Neural crest cell (in vitro differentiated cells): ENCODE data around the gene BAMBI. TPM values are rescaled to one million over a fixed set of nuclear protein-coding genes. Genes with fewer than 3 reads are reported as not detected.
A peak's percentile ranks its signal among the peaks of the same experiment; 100 is the strongest.

Experiments
- DNase-seq: peaks from one replicate; pipeline ENCODE4 v3.0.0; 2021; ENCODE audit warnings: low read depth, mixed read lengths, low spot score
- H3K27ac Mint-ChIP-seq: one replicate; pipeline ENCODE4 v1.8.0; 2021; ENCODE audit warnings: mild to moderate bottlenecking, mixed read lengths; ENCODE audit not compliant: unreplicated experiment
- H3K27me3 Mint-ChIP-seq: 2 replicates; pipeline ENCODE4 v1.8.0; 2021; ENCODE audit warnings: low read depth, mild to moderate bottlenecking, mixed read lengths
- H3K36me3 Mint-ChIP-seq: 2 replicates; pipeline ENCODE4 v1.8.0; 2021; ENCODE audit warnings: low read depth, mild to moderate bottlenecking, mixed read lengths
- H3K4me1 Mint-ChIP-seq: 2 replicates; pipeline ENCODE4 v1.8.0; 2021; ENCODE audit warnings: mixed read lengths
- H3K4me3 Mint-ChIP-seq: one replicate; pipeline ENCODE4 v1.8.0; 2021; ENCODE audit warnings: mild to moderate bottlenecking, mixed read lengths
- H3K9me3 Mint-ChIP-seq: 2 replicates; pipeline ENCODE4 v1.8.0; 2021; ENCODE audit warnings: mixed read lengths
- total RNA-seq: library from RNA; stranded (reverse); gene quantifications from 2 replicates; pipeline ENCODE4 v1.2.1, GENCODE V29; 2021
- TF ChIP-seq, protein P1 (sequence below): fragments of 200-600 bp; sonication (generic); conservative IDR thresholded peaks from 2 replicates; pipeline ENCODE4 v1.5.0; 2021; ENCODE audit warnings: antibody characterized with exemption, mild to moderate bottlenecking

The BAMBI gene
- total RNA-seq, 1 donor from 2014 or later: 5.5 TPM

DNA sequence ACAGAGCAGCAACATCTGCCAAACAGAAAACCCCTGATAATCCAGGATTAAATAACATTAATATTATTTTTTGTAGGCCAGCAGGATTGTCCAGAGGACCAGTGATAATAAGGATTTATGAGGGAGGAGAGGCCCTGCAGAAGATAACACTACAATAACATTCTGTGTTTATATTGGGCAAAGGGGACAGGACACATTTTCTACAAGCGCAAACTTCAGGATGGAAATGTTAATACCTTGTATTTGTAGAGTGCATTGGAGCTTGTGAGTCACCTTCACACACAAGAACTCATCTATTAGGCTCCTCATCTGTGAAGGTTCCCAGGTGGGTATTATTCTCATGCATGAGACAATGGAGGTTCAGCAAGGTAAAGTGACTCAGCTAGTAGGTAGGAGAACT is 51.0 kb downstream of the BAMBI start:
- TF ChIP-seq, protein P1, sequence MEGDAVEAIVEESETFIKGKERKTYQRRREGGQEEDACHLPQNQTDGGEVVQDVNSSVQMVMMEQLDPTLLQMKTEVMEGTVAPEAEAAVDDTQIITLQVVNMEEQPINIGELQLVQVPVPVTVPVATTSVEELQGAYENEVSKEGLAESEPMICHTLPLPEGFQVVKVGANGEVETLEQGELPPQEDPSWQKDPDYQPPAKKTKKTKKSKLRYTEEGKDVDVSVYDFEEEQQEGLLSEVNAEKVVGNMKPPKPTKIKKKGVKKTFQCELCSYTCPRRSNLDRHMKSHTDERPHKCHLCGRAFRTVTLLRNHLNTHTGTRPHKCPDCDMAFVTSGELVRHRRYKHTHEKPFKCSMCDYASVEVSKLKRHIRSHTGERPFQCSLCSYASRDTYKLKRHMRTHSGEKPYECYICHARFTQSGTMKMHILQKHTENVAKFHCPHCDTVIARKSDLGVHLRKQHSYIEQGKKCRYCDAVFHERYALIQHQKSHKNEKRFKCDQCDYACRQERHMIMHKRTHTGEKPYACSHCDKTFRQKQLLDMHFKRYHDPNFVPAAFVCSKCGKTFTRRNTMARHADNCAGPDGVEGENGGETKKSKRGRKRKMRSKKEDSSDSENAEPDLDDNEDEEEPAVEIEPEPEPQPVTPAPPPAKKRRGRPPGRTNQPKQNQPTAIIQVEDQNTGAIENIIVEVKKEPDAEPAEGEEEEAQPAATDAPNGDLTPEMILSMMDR: no peak
- Mint-ChIP-seq H3K27ac (no peak overlapping the region), H3K27me3 (peaks cover 11% of the 10 kb centered on the region), H3K9me3 (peaks cover 6% of the 10 kb centered on the region), H3K4me1 (peaks cover 11% of the 10 kb centered on the region), H3K36me3 (peaks cover 6% of the 10 kb centered on the region), H3K4me3 (no peak overlapping the region)
- no peak for DNase-seq

DNA sequence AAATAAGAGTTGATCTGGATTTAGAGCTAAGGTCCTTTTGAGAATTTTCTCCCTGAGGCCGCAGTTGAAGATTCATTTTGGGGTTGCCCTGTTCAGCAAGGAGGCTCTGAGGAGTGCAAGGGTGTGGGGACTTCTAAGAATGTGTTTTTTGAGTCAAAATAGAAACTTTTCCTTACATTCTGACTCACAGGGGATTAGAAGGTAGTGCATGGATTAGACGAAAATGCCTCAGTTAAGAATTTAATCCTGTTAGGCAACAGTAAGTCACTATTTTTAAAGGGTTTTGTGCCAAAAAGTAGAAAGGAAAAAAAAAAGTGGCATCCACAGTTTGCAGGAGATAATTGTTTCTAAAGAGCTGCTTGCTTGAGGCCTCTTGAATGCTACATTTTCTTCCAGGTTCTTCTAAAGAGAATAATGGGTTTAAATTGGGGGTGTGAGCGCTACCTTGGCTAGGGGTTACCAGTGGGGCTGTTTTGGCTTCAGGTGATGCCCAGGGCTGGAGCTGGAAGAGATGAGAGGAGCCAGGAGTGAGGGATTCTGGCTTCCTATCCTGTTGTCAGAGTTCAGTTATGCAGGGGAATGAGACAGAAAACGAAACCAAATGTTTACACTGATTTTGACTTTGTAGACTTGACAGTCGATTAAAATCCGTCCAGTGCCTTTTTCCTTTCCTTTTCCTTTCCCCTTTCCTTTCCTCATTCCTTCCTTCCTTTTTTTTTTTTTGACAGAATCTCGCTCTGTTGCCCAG is 52.9 kb downstream of the BAMBI start:
- TF ChIP-seq, protein P1: no peak
- no peak overlapping the region for H3K27ac Mint-ChIP-seq

DNA sequence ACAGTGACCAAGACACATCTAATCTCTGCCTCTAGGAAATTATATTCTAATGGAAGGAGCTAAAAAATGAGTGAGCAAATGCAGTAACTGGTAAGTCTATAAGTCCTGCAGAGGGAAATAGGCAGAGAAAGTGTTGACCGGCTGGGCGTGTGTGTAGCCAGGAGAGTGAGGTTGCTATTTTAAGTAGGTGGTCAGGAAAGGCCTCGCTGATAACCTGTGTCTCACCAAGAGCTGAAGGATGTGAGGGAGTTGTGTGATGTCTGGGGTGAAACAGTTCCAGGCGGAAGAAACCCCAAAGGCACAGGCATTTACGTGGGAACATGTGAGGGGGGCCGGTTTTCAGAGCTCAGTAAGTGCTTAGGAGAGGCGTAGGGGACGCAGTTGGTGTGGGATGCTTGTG is 54.8 kb downstream of the BAMBI start:
- Mint-ChIP-seq H3K27me3 (no peaks in the 10 kb centered on the region), H3K36me3 (peaks cover 6% of the 10 kb centered on the region), H3K9me3 (peaks cover 6% of the 10 kb centered on the region), H3K27ac (peak overlapping the region; percentile 36), H3K4me1 (peaks cover 4% of the 10 kb centered on the region), H3K4me3 (no peak overlapping the region)
- no peak for DNase-seq
- TF ChIP-seq, protein P1: no peak

More for the DNA sequence above, 52.9 kb downstream of the BAMBI start:
- Mint-ChIP-seq H3K4me3 (no peak overlapping the region), H3K4me1 (peaks cover 14% of the 10 kb centered on the region), H3K27me3 (peaks cover 5% of the 10 kb centered on the region), H3K9me3 (peaks cover 6% of the 10 kb centered on the region), H3K36me3 (peaks cover 6% of the 10 kb centered on the region)
- DNase-seq: no peak

Other genes with a start within 250 kb of the BAMBI start
- 123 and 137 TPM in 2 replicates for gene WAC, start 144.4 kb upstream of the BAMBI start, total RNA-seq